ENCODE data around the gene VWA8. TPM values are rescaled to one million over a fixed set of nuclear protein-coding genes. Genes with fewer than 3 reads are reported as not detected.

The VWA8 gene
- total RNA-seq, 1 donor from 2014 or later, result 12.2 TPM

GRCh38 chr13:41697578-41697977 lies 263.3 kb downstream of the VWA8 start:
- Mint-ChIP-seq H3K36me3 (ENCODE audit: low read depth) (peaks cover 4% of the 10 kb centered on the region), H3K27me3 (ENCODE audit: low read depth) (no peaks in the 10 kb centered on the region), H3K9me3 (ENCODE audit: low read depth) (no peaks in the 10 kb centered on the region), H3K27ac (ENCODE audit: unreplicated experiment) (no peak overlapping the region), H3K4me3 (ENCODE audit: unreplicated experiment) (no peak overlapping the region), H3K4me1 (ENCODE audit: low read depth) (peaks cover 47% of the 10 kb centered on the region)
- no peak for DNase-seq (ENCODE audit: low spot score)
- no peak for TF ChIP-seq CTCF (IDR thresholded peaks at IDR 0.05)

GRCh38 chr13:41696163-41697003 lies 264.5 kb downstream of the VWA8 start:
- Mint-ChIP-seq H3K36me3 (ENCODE audit: low read depth) (peaks cover 4% of the 10 kb centered on the region), H3K27ac (ENCODE audit: unreplicated experiment) (peak overlapping the region; percentile 96), H3K27me3 (ENCODE audit: low read depth) (no peaks in the 10 kb centered on the region), H3K9me3 (ENCODE audit: low read depth) (no peaks in the 10 kb centered on the region), H3K4me3 (ENCODE audit: unreplicated experiment) (no peak overlapping the region), H3K4me1 (ENCODE audit: low read depth) (peaks cover 43% of the 10 kb centered on the region)
- no peak for TF ChIP-seq CTCF (IDR thresholded peaks at IDR 0.05)
- DNase-seq (ENCODE audit: low spot score), result no peak

- H3K27ac Mint-ChIP-seq (ENCODE audit: unreplicated experiment), result peak overlapping the region; percentile 96
- DNase-seq (ENCODE audit: low spot score), result no peak
- peaks cover 10% of the 10 kb centered on the region for H3K36me3 Mint-ChIP-seq (ENCODE audit: low read depth)
- H3K4me3 Mint-ChIP-seq (ENCODE audit: unreplicated experiment), result peak overlapping the region; percentile 43
- H3K9me3 Mint-ChIP-seq (ENCODE audit: low read depth), result no peaks in the 10 kb centered on the region
- no peaks in the 10 kb centered on the region for H3K27me3 Mint-ChIP-seq (ENCODE audit: low read depth)
- no peak for TF ChIP-seq CTCF (IDR thresholded peaks at IDR 0.05)
- H3K4me1 Mint-ChIP-seq (ENCODE audit: low read depth), result peaks cover 32% of the 10 kb centered on the region
Observed at GRCh38 chr13:41694545-41695301, 266.2 kb downstream of the VWA8 start.

GRCh38 chr13:41693434-41693833 lies 267.5 kb downstream of the VWA8 start:
- DNase-seq (ENCODE audit: low spot score), result no peak
- no peak for TF ChIP-seq CTCF (IDR thresholded peaks at IDR 0.05)
- no peak overlapping the region for H3K4me3 Mint-ChIP-seq (ENCODE audit: unreplicated experiment)

GRCh38 chr13:41691274-41691673 lies 269.6 kb downstream of the VWA8 start:
- no peak for TF ChIP-seq CTCF (IDR thresholded peaks at IDR 0.05)
- Mint-ChIP-seq H3K9me3 (ENCODE audit: low read depth) (no peaks in the 10 kb centered on the region), H3K27me3 (ENCODE audit: low read depth) (no peaks in the 10 kb centered on the region), H3K4me3 (ENCODE audit: unreplicated experiment) (no peak overlapping the region), H3K36me3 (ENCODE audit: low read depth) (peaks cover 15% of the 10 kb centered on the region), H3K4me1 (ENCODE audit: low read depth) (peaks cover 18% of the 10 kb centered on the region), H3K27ac (ENCODE audit: unreplicated experiment) (no peak overlapping the region)
- no peak for DNase-seq (ENCODE audit: low spot score)

More at GRCh38 chr13:41693434-41693833, 267.5 kb downstream of the VWA8 start:
- H3K9me3 Mint-ChIP-seq (ENCODE audit: low read depth), result no peaks in the 10 kb centered on the region
- peaks cover 31% of the 10 kb centered on the region for H3K4me1 Mint-ChIP-seq (ENCODE audit: low read depth)
- peaks cover 16% of the 10 kb centered on the region for H3K36me3 Mint-ChIP-seq (ENCODE audit: low read depth)
- H3K27me3 Mint-ChIP-seq (ENCODE audit: low read depth), result no peaks in the 10 kb centered on the region
- H3K27ac Mint-ChIP-seq (ENCODE audit: unreplicated experiment), result no peak overlapping the region
